NCI-H128 (cell line): ENCODE measurements around the gene TBX3.

Experiments used
- DNase-seq: peaks from one replicate; lab custom pipeline; 2025; ENCODE audit not compliant: unreplicated experiment; lab: John Stamatoyannopoulos, UW

The TBX3 gene

DNA sequence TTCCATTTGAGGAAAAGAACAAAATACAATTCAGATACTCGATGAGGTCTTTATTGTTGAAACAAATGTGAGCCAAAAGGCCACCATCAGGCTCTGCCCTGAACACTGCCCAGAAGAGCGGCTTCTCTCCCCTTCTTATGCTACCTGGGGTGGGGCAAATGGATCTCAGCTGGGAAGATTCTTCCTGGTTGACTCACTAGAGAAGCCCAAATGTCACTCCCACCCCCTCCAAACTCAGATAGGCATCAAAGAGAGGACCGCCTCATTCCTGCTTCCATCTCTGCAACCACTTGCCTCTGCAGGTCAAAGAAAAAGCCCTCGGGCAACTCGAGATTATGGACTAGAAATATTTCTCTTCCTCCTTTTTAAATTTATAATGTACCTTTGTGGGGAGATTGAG, 55.8 kb downstream of the TBX3 start:
- no peak for DNase-seq

DNA sequence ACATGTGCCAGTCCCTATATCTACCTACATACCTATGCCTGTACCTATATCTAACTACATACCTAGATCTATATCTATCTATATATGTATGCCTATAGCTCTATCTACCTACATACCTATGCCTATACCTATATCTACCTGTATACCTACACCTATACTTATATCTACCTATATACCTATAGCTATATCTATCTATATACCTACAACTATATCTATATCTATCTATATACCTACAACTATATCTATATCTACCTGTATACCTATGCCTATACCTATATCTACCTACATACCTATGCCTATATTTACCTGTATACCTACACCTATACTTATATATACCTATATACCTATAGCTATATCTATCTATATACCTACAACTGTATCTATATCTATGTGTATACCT, 56.6 kb downstream of the TBX3 start:
- DNase-seq = no peak

DNA sequence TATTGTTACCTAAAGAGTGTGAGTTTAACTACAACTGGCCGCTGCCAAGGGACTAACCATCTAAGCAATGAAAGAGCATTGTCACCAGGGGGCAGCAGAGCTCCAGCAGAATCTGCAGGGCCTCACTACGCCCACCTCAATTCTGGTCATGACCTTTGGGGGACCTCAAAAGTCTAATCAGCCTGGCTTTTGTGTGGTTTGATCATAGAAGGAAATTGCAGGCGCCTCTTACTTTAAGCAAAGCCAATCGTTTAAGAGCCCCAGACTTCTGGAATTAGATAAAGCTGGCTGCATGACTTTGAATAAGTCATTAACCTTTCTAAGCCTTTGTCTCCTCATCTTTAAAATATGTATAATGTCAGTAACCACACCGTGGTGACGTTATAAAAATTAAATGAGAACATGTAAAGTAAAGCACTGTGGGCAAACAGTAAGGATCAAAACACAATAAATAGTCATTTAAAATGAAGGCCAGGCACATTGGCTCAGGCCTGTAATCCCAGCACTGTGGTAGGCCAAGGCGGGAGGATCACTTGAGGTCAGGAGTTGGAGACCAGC, 58.6 kb downstream of the TBX3 start:
- DNase-seq = no peak

DNA sequence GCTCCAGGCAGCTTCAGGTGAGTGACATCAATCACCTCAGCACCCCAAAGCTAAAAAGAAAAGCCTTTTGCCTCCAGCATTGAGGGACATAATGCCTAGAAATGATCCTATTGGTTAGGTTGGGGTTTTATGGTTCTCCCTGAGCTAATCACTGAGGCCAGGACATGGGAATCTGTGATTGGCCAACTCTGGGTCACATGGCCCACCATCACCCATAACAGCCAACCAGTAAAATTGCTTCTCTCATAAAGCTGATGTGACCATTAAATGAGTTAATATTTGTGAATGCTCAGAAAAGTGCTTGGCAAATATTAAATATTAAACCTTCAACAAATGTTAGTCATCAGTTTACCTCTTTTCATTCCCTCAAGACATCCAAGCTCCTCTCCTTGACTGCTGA, 60.2 kb downstream of the TBX3 start:
- DNase-seq = no peak
